H1 (cell line): ENCODE results near the gene SMYD3. TPM values are rescaled to one million over a fixed set of nuclear protein-coding genes. Genes with fewer than 3 reads are reported as not detected.

Experiments used
- CBX8 ChIP-seq: fragments of 300-800, 300-1000 bp; sonication (generic); IDR thresholded peaks from 2 replicates; pipeline ENCODE4 v1.7.1; 2016; ENCODE audit warnings: low read depth, low read length, borderline replicate concordance
- EZH2 ChIP-seq: fragments of 200-600 bp; sonication (generic); IDR thresholded peaks from 2 replicates; pipeline ENCODE4 v1.7.1; 2012; ENCODE audit warnings: low read depth, mild to moderate bottlenecking, moderate library complexity, low read length, inconsistent platforms; ENCODE audit not compliant: severe bottlenecking
- JUND ChIP-seq: IDR thresholded peaks from 2 replicates; pipeline ENCODE4 v1.6.1; 2011; ENCODE audit warnings: mild to moderate bottlenecking, improper control_type of control experiment, low read length
- KDM1A ChIP-seq: fragments of 200-600, 300-600 bp; sonication (generic); IDR thresholded peaks from 2 replicates; pipeline ENCODE4 v1.7.1; 2016; ENCODE audit warnings: mild to moderate bottlenecking, low read length, borderline replicate concordance
- MAFK ChIP-seq: IDR thresholded peaks from 2 replicates; pipeline ENCODE4 v1.6.1; 2012; ENCODE audit warnings: low read depth, mild to moderate bottlenecking, improper control_type of control experiment, low read length
- polyA plus RNA-seq, 7 experiments: library from polyadenylated mRNA; depleted of rRNA in 3 of 7; stranded (reverse) in 5 of 7; unstranded in 2 of 7; fragments of >200 nt in 5 of 7; fragments of 200-250 nt in 2 of 7; gene quantifications; 1 replicate in 5 of 7; 2 replicates in 1 of 7; 4 replicates in 1 of 7; pipeline versions ENCODE4 v1.2.1 to v1.2.3, GENCODE V29; 2011 to 2013; ENCODE audit warnings: missing spikeins in 2 of 7, mixed read lengths in 2 of 7
- total RNA-seq: library from RNA; stranded (reverse); fragmentation: NEBNext Ultra II Directional; extraction: Animal tissue kit (Norgen Biotek cat#: 25700); gene quantifications from 2 replicates; pipeline ENCODE4 v1.2.1, GENCODE V29; 2021
- TF ChIP-seq, protein P1 (sequence below): fragments of 300-600 bp; sonication (generic); IDR thresholded peaks from 2 replicates; pipeline ENCODE4 v1.7.1; 2012; ENCODE audit warnings: low read length, moderate library complexity, mild to moderate bottlenecking, inconsistent platforms; ENCODE audit not compliant: insufficient replicate concordance

The SMYD3 gene
- total and polyA plus RNA-seq, 2 of the 8 experiments (the other 6 are each of a cell fraction or from before 2014, with no cell fraction given) = 17.3 to 25.4 TPM

DNA sequence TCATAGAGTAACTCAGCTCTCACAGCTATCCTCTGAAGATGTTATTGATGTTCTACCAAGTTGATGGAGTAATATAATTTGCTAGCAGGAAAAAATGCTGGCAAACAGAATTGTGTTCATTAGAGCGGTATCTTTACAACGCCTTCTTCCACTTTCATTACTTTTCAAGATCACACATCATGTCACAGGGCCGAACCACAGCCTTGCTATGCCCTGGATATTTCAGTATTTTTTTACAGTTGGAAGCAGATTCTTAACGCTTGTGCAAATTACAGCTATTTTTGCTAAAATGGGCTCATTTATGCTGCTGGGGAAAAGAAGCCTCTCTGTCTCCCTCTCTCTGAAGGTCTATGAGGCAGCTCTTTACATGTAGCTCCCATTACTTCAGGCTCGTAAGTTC is 720.1 kb downstream of the SMYD3 start (continued):
- TF ChIP-seq, protein P1, sequence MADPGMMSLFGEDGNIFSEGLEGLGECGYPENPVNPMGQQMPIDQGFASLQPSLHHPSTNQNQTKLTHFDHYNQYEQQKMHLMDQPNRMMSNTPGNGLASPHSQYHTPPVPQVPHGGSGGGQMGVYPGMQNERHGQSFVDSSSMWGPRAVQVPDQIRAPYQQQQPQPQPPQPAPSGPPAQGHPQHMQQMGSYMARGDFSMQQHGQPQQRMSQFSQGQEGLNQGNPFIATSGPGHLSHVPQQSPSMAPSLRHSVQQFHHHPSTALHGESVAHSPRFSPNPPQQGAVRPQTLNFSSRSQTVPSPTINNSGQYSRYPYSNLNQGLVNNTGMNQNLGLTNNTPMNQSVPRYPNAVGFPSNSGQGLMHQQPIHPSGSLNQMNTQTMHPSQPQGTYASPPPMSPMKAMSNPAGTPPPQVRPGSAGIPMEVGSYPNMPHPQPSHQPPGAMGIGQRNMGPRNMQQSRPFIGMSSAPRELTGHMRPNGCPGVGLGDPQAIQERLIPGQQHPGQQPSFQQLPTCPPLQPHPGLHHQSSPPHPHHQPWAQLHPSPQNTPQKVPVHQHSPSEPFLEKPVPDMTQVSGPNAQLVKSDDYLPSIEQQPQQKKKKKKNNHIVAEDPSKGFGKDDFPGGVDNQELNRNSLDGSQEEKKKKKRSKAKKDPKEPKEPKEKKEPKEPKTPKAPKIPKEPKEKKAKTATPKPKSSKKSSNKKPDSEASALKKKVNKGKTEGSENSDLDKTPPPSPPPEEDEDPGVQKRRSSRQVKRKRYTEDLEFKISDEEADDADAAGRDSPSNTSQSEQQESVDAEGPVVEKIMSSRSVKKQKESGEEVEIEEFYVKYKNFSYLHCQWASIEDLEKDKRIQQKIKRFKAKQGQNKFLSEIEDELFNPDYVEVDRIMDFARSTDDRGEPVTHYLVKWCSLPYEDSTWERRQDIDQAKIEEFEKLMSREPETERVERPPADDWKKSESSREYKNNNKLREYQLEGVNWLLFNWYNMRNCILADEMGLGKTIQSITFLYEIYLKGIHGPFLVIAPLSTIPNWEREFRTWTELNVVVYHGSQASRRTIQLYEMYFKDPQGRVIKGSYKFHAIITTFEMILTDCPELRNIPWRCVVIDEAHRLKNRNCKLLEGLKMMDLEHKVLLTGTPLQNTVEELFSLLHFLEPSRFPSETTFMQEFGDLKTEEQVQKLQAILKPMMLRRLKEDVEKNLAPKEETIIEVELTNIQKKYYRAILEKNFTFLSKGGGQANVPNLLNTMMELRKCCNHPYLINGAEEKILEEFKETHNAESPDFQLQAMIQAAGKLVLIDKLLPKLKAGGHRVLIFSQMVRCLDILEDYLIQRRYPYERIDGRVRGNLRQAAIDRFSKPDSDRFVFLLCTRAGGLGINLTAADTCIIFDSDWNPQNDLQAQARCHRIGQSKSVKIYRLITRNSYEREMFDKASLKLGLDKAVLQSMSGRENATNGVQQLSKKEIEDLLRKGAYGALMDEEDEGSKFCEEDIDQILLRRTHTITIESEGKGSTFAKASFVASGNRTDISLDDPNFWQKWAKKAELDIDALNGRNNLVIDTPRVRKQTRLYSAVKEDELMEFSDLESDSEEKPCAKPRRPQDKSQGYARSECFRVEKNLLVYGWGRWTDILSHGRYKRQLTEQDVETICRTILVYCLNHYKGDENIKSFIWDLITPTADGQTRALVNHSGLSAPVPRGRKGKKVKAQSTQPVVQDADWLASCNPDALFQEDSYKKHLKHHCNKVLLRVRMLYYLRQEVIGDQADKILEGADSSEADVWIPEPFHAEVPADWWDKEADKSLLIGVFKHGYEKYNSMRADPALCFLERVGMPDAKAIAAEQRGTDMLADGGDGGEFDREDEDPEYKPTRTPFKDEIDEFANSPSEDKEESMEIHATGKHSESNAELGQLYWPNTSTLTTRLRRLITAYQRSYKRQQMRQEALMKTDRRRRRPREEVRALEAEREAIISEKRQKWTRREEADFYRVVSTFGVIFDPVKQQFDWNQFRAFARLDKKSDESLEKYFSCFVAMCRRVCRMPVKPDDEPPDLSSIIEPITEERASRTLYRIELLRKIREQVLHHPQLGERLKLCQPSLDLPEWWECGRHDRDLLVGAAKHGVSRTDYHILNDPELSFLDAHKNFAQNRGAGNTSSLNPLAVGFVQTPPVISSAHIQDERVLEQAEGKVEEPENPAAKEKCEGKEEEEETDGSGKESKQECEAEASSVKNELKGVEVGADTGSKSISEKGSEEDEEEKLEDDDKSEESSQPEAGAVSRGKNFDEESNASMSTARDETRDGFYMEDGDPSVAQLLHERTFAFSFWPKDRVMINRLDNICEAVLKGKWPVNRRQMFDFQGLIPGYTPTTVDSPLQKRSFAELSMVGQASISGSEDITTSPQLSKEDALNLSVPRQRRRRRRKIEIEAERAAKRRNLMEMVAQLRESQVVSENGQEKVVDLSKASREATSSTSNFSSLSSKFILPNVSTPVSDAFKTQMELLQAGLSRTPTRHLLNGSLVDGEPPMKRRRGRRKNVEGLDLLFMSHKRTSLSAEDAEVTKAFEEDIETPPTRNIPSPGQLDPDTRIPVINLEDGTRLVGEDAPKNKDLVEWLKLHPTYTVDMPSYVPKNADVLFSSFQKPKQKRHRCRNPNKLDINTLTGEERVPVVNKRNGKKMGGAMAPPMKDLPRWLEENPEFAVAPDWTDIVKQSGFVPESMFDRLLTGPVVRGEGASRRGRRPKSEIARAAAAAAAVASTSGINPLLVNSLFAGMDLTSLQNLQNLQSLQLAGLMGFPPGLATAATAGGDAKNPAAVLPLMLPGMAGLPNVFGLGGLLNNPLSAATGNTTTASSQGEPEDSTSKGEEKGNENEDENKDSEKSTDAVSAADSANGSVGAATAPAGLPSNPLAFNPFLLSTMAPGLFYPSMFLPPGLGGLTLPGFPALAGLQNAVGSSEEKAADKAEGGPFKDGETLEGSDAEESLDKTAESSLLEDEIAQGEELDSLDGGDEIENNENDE = no peak
- no peak for TF ChIP-seq CBX8
- TF ChIP-seq JUND = no peak
- TF ChIP-seq EZH2 = no peak
- no peak for TF ChIP-seq MAFK
- TF ChIP-seq KDM1A = no peak
- TF ChIP-seq, all 59 proteins: peak for 0
